Nephron progenitor cell (in vitro differentiated cells): Measurements from ENCODE around the gene ALLC.
A peak's percentile ranks its signal among the peaks of the same experiment; 100 is the strongest.
"Not testable (repeated sequence)": the region's sequence is repeated elsewhere in the genome, so short reads cannot be mapped to it uniquely, and the experiment has no call there.

Source experiments
- DNase-seq: peaks from one replicate; pipeline ENCODE4 v3.0.0; 2021
- H3K27ac Mint-ChIP-seq: 2 replicates; pipeline ENCODE4 v1.8.0; 2021; ENCODE audit warnings: mild to moderate bottlenecking, moderate library complexity, mixed read lengths
- H3K27me3 Mint-ChIP-seq: 2 replicates; pipeline ENCODE4 v1.8.0; 2021; ENCODE audit warnings: mild to moderate bottlenecking, low read depth, mixed read lengths; ENCODE audit not compliant: poor library complexity
- H3K36me3 Mint-ChIP-seq: 2 replicates; pipeline ENCODE4 v1.8.0; 2021; ENCODE audit warnings: low read depth, mixed read lengths
- H3K4me1 Mint-ChIP-seq: 2 replicates; pipeline ENCODE4 v1.8.0; 2021; ENCODE audit warnings: mixed read lengths
- H3K4me3 Mint-ChIP-seq: 2 replicates; pipeline ENCODE4 v1.8.0; 2021; ENCODE audit warnings: mild to moderate bottlenecking, moderate library complexity, mixed read lengths
- H3K9me3 Mint-ChIP-seq: 2 replicates; pipeline ENCODE4 v1.8.0; 2021; ENCODE audit warnings: mild to moderate bottlenecking, moderate library complexity, mixed read lengths
- CTCF ChIP-seq: fragments of 200-600 bp; sonication (generic); IDR thresholded peaks from 2 replicates; pipeline ENCODE4 v1.5.0; 2021; ENCODE audit warnings: antibody characterized with exemption

The ALLC gene

DNA sequence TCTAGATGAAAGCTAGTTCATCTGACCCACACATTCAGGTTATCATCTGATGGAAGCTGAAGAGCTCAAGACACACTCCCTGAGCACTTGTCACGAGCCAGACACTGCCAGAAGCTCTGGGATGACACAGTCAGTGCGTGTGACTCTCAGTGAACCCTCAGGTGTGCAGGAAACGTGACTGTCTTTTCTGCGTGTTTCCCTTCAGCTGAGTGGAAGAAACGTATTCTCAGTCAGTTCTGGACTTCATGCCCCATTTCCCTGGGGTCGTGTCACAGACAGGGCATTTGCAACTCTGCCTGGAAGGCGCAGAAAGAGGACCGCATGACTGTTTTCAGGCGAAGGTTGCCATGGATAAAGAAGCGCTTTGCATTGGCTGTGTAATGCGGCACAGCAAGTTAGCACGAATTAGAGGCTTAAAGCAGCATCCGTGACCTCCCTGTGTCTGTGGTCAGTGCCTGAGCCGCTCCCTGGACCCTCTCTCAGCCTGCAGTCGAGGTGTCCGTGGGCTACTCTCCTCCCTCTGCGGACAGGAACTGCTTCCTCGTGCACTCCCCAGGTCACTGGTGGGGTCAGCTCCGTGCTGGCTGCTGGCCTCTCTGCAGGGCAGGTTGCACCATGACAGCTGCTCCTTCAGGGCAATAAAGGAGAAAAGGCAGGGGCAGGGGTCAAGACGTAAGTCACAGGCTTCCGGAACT is 3.3 kb upstream of the ALLC start:
- H3K36me3 Mint-ChIP-seq: no peaks in the 10 kb centered on the region
- no peak overlapping the region for H3K27ac Mint-ChIP-seq
- peaks cover 4% of the 10 kb centered on the region for H3K27me3 Mint-ChIP-seq
- DNase-seq: no peak
- H3K4me3 Mint-ChIP-seq: no peak overlapping the region
- H3K9me3 Mint-ChIP-seq: no peaks in the 10 kb centered on the region
- H3K4me1 Mint-ChIP-seq: peaks cover 69% of the 10 kb centered on the region
- TF ChIP-seq CTCF: no peak

GRCh38 chr2:3655871-3656761 is 1.9 kb upstream of the ALLC start:
- Mint-ChIP-seq H3K4me3 (no peak overlapping the region), H3K9me3 (no peaks in the 10 kb centered on the region), H3K27ac (peak overlapping the region; percentile 78), H3K36me3 (no peaks in the 10 kb centered on the region), H3K27me3 (peaks cover 4% of the 10 kb centered on the region), H3K4me1 (peaks cover 76% of the 10 kb centered on the region)
- no peak for DNase-seq
- no peak for TF ChIP-seq CTCF

DNA sequence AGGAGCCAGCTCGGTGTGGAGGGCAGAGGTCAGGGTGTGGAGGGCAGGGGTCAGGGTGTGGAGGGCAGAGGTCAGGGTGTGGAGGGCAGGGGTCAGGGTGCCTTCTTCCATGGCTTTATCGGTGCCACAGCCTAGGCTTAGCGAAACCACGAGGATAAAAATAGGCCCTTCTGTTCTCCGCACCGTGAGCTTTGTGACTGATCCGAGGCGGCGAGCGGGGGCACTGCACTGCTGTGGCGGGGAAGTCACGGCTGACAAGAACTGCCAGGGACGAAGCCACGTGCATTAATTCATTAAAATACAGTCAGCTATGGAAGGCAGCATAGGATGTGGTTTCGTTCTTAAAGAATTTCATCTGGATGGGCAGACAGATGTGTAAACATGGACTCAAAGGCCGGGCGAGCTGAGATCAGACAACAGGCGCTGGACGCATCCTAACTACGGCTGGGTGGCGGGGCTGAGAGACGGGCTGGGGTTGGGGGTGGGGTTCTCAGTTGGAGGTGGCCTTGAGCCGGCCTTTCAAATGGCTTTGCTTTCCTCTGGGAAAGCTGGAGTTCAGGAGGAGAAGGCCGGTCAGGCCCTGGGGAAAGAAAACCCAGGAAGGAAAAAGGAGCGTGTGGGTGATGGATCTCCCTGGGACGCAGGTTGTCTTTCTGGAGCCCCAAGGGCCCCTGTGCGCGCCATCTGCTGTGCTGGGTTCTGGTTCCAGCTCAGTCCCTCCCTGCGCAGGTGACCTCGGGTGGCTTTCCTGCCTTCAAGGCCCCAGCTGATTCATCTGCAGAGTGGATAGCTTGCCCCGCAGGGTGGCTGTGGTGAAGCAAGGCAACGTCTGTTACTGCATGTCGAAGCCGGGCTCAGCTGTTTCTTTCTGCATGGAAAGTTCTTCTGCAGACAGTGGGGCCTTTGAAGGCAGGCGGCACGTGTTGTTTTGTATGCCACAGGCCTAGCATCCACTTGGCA is 958 bp upstream of the ALLC start:
- no peak for TF ChIP-seq CTCF
- no peak overlapping the region for H3K4me3 Mint-ChIP-seq
- H3K36me3 Mint-ChIP-seq: no peaks in the 10 kb centered on the region
- no peaks in the 10 kb centered on the region for H3K9me3 Mint-ChIP-seq
- peak overlapping the region; percentile 95 for H3K27ac Mint-ChIP-seq
- peaks cover 73% of the 10 kb centered on the region for H3K4me1 Mint-ChIP-seq
- no peak for DNase-seq
- H3K27me3 Mint-ChIP-seq: peaks cover 4% of the 10 kb centered on the region

DNA sequence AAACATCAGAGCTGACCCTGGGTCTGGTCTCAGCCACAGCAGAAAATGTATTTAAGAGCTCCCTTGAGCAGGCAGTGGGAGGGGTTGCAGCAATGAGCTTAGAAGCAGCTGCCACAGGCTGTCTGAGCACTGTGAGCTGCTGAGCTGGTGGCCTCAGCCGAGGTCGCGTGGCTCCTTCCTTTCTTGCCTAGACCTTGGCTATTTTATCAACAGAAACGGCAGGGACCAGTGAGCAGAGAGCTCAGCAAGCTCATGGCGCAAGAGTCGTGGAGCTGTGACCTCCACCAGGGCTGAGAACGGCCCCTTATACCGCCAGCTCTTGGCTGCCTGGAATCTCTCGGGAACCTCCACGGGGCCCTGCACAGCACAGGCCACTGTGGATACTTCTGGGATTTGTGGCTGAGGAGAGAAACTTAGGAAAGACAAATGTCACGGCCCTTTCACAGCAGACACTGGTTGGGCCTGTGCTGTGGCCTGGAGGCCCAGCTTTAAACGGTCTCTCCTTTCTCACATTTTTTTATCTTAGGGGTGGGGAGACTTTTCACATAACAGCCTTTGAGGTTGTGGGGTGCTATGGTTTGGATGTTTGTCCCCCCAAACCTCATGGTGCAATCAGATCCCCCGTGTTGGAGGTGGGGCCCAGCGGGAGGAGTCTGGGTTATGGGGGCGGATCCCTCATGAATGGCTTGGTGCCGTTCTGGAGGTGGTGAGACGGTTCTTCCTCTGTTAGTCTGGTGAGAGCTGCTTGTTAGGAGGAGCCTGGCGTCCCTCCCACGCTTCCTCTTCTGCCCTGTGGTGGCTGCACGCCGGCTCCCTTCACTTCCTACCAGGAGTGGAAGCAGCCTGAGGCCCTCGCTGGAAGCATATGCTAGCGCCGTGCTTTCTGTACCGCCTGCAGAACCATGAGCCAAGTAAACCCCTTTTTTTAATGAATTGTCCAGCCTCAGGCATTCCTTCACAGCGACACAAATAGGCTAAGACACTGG is 1.7 kb downstream of the ALLC start:
- no peak overlapping the region for H3K4me3 Mint-ChIP-seq
- H3K27ac Mint-ChIP-seq: peak overlapping the region; percentile 94
- no peaks in the 10 kb centered on the region for H3K27me3 Mint-ChIP-seq
- no peak for TF ChIP-seq CTCF
- no peaks in the 10 kb centered on the region for H3K9me3 Mint-ChIP-seq
- no peak for DNase-seq
- no peaks in the 10 kb centered on the region for H3K36me3 Mint-ChIP-seq
- H3K4me1 Mint-ChIP-seq: peaks cover 59% of the 10 kb centered on the region

DNA sequence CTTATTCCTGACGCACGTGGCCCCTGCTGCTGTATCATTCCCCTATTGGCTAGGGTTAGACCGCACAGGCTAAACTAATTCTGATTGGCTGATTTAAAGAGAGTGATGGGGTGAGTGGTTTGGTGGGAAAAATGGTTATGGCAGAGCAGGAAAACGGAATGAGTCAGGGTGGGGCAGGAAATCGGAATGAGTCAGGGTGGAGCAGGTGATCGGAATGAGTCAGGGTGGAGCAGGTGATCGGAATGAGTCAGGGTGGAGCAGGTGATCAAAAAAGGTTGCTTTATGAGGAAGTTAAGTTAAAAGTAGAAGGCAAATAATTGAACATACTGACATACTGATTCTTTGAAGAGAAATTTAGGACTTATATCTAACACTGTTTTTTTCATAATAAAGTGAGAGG is 2.6 kb downstream of the ALLC start:
- H3K27ac Mint-ChIP-seq, H3K9me3 Mint-ChIP-seq, H3K36me3 Mint-ChIP-seq, H3K27me3 Mint-ChIP-seq, DNase-seq, H3K4me3 Mint-ChIP-seq: not testable (repeated sequence)
- H3K4me1 Mint-ChIP-seq: peaks cover 54% of the 10 kb centered on the region
